ENCODE data around the gene YJEFN3. TPM values are rescaled to one million over a fixed set of nuclear protein-coding genes. Genes with fewer than 3 reads are reported as not detected.

YJEFN3 gene
- total RNA-seq, 1 donor from 2014 or later: 6.6 TPM

- H3K4me1 ChIP-seq: no peaks in the 10 kb centered on the region
- ATAC-seq (no peak), DNase-seq (no peak)
- H3K36me3 ChIP-seq: peaks cover 70% of the 10 kb centered on the region
- H3K27ac ChIP-seq: no peak overlapping the region
- no peaks in the 10 kb centered on the region for H3K9me3 ChIP-seq
- no peak for TF ChIP-seq CTCF (IDR thresholded peaks at IDR 0.05)
- intact Hi-C loops (cut with DNase I): no loop called here
- no peak overlapping the region for H3K4me3 ChIP-seq
- no peaks in the 10 kb centered on the region for H3K27me3 ChIP-seq (ENCODE audit: low read depth)
Measured at GRCh38 chr19:19524053-19524452, 4.7 kb upstream of the YJEFN3 start.

GRCh38 chr19:19525611-19526380, 2.9 kb upstream of the YJEFN3 start:
- H3K4me1 ChIP-seq: no peaks in the 10 kb centered on the region
- peaks cover 61% of the 10 kb centered on the region for H3K36me3 ChIP-seq
- DNase-seq (no peak), ATAC-seq (no peak)
- intact Hi-C loops (cut with DNase I): no loop called here
- TF ChIP-seq CTCF (IDR thresholded peaks at IDR 0.05): no peak
- H3K27me3 ChIP-seq (ENCODE audit: low read depth): no peaks in the 10 kb centered on the region
- H3K9me3 ChIP-seq: no peaks in the 10 kb centered on the region
- no peak overlapping the region for H3K4me3 ChIP-seq
- no peak overlapping the region for H3K27ac ChIP-seq

- H3K27ac ChIP-seq: no peak overlapping the region
- no peak for TF ChIP-seq CTCF (IDR thresholded peaks at IDR 0.05)
- no peaks in the 10 kb centered on the region for H3K27me3 ChIP-seq (ENCODE audit: low read depth)
- ATAC-seq: no peak
- intact Hi-C loops (cut with DNase I): no loop called here
- no peak overlapping the region for H3K4me3 ChIP-seq
- DNase-seq: no peak
- no peaks in the 10 kb centered on the region for H3K4me1 ChIP-seq
- H3K36me3 ChIP-seq: peaks cover 58% of the 10 kb centered on the region
- no peaks in the 10 kb centered on the region for H3K9me3 ChIP-seq
Measured at GRCh38 chr19:19526581-19527370, 1.9 kb upstream of the YJEFN3 start.

- Histone ChIP-seq H3K4me1 (peaks cover 3% of the 10 kb centered on the region), H3K4me3 (no peak overlapping the region), H3K27ac (no peak overlapping the region), H3K27me3 (ENCODE audit: low read depth) (no peaks in the 10 kb centered on the region), H3K9me3 (no peaks in the 10 kb centered on the region), H3K36me3 (peaks cover 53% of the 10 kb centered on the region)
- no peak for TF ChIP-seq CTCF (IDR thresholded peaks at IDR 0.05)
- no peak for DNase-seq
- no peak for ATAC-seq
- intact Hi-C loops (cut with DNase I): no loop called here
Measured at GRCh38 chr19:19527371-19527656, 1.4 kb upstream of the YJEFN3 start.

- no peak for DNase-seq
- Histone ChIP-seq H3K27ac (no peak overlapping the region), H3K9me3 (no peaks in the 10 kb centered on the region), H3K4me3 (no peak overlapping the region), H3K4me1 (peaks cover 6% of the 10 kb centered on the region), H3K27me3 (ENCODE audit: low read depth) (no peaks in the 10 kb centered on the region), H3K36me3 (peaks cover 53% of the 10 kb centered on the region)
- TF ChIP-seq CTCF (IDR thresholded peaks at IDR 0.05): no peak
- intact Hi-C loops (cut with DNase I): no loop called here
- no peak for ATAC-seq
Measured at GRCh38 chr19:19527674-19528625, 761 bp upstream of the YJEFN3 start.
